Nephron (organoid): ENCODE results near the gene PLD3.

ENCODE experiments used
- H3K27ac Mint-ChIP-seq, 3 experiments: 2 replicates each; pipeline ENCODE4 v1.8.0; 2020; ENCODE audit warnings: mixed read lengths in 3 of 3, mild to moderate bottlenecking in 2 of 3, moderate library complexity in 1 of 3
- H3K27me3 Mint-ChIP-seq: 2 replicates; pipeline ENCODE4 v1.8.0; 2021; ENCODE audit warnings: low read depth, mild to moderate bottlenecking, moderate library complexity, mixed read lengths
- H3K36me3 Mint-ChIP-seq: 2 replicates; pipeline ENCODE4 v1.8.0; 2020; ENCODE audit warnings: low read depth, mixed read lengths
- H3K4me1 Mint-ChIP-seq: 2 replicates; pipeline ENCODE4 v1.8.0; 2020; ENCODE audit warnings: mixed read lengths
- H3K4me3 Mint-ChIP-seq, 3 experiments: 2 replicates each; pipeline ENCODE4 v1.8.0; 2020; ENCODE audit warnings: mild to moderate bottlenecking in 3 of 3, mixed read lengths in 3 of 3, moderate library complexity in 2 of 3
- H3K9me3 Mint-ChIP-seq: 2 replicates; pipeline ENCODE4 v1.8.0; 2020; ENCODE audit warnings: mixed read lengths
- TF ChIP-seq, protein P1 (sequence below), 3 experiments: fragments of 200-600 bp; sonication (generic); IDR thresholded peaks; one replicate each; pipeline ENCODE4 v1.5.0; 2021; ENCODE audit warnings: antibody characterized with exemption in 3 of 3; ENCODE audit not compliant: unreplicated experiment in 3 of 3

PLD3 gene

DNA sequence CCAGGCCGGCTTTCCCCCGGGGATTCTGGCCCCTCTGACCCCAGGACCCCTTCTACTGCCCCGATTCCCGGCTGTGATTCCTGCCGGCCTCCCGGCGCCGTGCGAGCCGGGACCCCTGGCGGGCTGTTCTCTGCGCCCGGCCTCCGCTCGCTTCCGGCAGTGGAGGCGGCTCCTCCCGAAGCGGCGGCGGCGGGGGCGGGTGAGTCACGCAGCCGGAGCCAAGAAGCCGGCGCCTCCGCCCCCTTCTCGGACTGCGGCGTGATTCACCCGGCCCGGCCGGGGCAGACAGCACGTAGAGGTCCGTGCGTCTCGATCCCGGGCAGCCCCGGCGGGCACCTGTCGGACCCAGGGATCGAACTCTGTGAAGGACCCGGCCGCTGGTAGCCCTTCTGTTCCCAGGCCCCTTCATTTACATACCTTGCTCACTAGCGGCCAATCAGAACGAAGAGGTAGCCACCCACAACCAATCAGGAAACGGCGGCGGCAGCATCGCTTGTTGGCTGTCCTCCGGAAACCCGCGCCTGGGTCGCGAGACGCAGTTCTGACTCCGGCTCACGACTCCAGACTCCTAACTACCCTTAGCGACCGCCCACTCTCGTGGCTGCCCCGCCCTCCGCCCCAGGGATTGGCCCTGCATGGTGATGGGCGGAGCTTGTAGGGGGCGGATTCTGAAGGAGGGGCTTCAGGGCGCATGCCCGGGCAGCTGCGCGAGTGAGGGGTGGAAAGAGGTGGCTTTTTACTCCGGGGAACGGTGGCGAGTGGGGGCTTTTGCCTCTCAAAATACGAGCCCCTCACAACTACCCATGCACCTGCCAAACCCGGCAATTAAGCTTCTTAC is 77.2 kb downstream of the PLD3 start, which contains the start of gene SERTAD1:
TSS of gene SERTAD1 (minus strand) at position 543 of the 838 bp plus-strand sequence. CDS start 2,446 bp downstream, outside the sequence.
- peaks cover 6% of the 10 kb centered on the region for H3K36me3 Mint-ChIP-seq
- H3K4me1 Mint-ChIP-seq, result peaks cover 22% of the 10 kb centered on the region
- H3K4me3 Mint-ChIP-seq, result peak within 1 kb of the TSS; percentile 95 to 99 (median 97)
- no peaks in the 10 kb centered on the region for H3K9me3 Mint-ChIP-seq
- peak within 1 kb of the TSS; percentile 97 to 100 (median 99) for H3K27ac Mint-ChIP-seq
- H3K27me3 Mint-ChIP-seq, result no peaks in the 10 kb centered on the region
- TF ChIP-seq, protein P1, sequence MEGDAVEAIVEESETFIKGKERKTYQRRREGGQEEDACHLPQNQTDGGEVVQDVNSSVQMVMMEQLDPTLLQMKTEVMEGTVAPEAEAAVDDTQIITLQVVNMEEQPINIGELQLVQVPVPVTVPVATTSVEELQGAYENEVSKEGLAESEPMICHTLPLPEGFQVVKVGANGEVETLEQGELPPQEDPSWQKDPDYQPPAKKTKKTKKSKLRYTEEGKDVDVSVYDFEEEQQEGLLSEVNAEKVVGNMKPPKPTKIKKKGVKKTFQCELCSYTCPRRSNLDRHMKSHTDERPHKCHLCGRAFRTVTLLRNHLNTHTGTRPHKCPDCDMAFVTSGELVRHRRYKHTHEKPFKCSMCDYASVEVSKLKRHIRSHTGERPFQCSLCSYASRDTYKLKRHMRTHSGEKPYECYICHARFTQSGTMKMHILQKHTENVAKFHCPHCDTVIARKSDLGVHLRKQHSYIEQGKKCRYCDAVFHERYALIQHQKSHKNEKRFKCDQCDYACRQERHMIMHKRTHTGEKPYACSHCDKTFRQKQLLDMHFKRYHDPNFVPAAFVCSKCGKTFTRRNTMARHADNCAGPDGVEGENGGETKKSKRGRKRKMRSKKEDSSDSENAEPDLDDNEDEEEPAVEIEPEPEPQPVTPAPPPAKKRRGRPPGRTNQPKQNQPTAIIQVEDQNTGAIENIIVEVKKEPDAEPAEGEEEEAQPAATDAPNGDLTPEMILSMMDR (IDR thresholded peaks at IDR 0.05; ENCODE audit: unreplicated experiment in 3 of 3), result peak; percentile 88 to 98 (median 90)
